ENCODE data around the gene TXNDC17. TPM values are rescaled to one million over a fixed set of nuclear protein-coding genes. Genes with fewer than 3 reads are reported as not detected.

TXNDC17 gene
- total RNA-seq, 2 donors from 2014 or later, result 135 to 151 TPM

Small RNA genes lying within 50 kb of the gene (microRNA-seq; reads per million reads assigned to microRNA genes)
- gene MIR4520-1 (0 reads per million in 2 donors), gene MIR4520-2 (0 reads per million in 2 donors)

Other genes starting within 250 kb of the TXNDC17 start
- not detected for gene AIPL1, start 205.9 kb upstream of the TXNDC17 start, total RNA-seq
- 1 to 10 TPM; 2.4 to 7.7 TPM for gene PIMREG, start 196.6 kb upstream of the TXNDC17 start, total RNA-seq
- gene PITPNM3, start 84.5 kb upstream of the TXNDC17 start, total RNA-seq, result 10 to 100 TPM; 13.7 to 19.0 TPM
- 10 to 100 TPM; 14.1 to 15.8 TPM for gene KIAA0753, start 349 bp upstream of the TXNDC17 start, total RNA-seq
- 10 to 100 TPM in 1 of 2 donors, 1 to 10 TPM in 1; 9.2 to 11.3 TPM for gene MED31, start 10.5 kb downstream of the TXNDC17 start, total RNA-seq
- 1 to 10 TPM; 2.0 to 3.2 TPM for gene C17orf100, start 10.7 kb downstream of the TXNDC17 start, total RNA-seq
- not detected for gene SLC13A5, start 72.3 kb downstream of the TXNDC17 start, total RNA-seq
- 10 to 100 TPM; 13.0 to 34.0 TPM for gene XAF1, start 115.0 kb downstream of the TXNDC17 start, total RNA-seq
- gene FBXO39, start 135.2 kb downstream of the TXNDC17 start, total RNA-seq, result under 1 TPM in 1 of 2 donors, not detected in 1; 0.20 TPM
- gene TEKT1, start 190.7 kb downstream of the TXNDC17 start, total RNA-seq, result not detected